SK-N-SH (cell line): ENCODE measurements around the gene XRN2. TPM values are rescaled to one million over a fixed set of nuclear protein-coding genes. Genes with fewer than 3 reads are reported as not detected.
"Not testable (repeated sequence)": the region's sequence is repeated elsewhere in the genome, so short reads cannot be mapped to it uniquely, and the experiment has no call there.

Experiments
- CTCF ChIA-PET: fragments of 300-600, 350-600 bp; formaldehyde crosslinking; extraction: SDS; loops from one replicate; lab custom pipeline; 2021; lab: Yijun Ruan, JAX
- POLR2A ChIA-PET: fragments of 350-600 bp; sonication (Branson Sonifier 250); formaldehyde crosslinking; extraction: SDS; loops from one replicate; lab custom pipeline; 2020; ENCODE audit warnings: antibody characterized with exemption, inconsistent platforms; lab: Yijun Ruan, JAX
- DNase-seq: peaks from one replicate; pipeline ENCODE4 v3.0.0; 2012
- H2AFZ ChIP-seq: fragments of 200-600 bp; sonication (generic); 2 replicates; pipeline ENCODE4 v1.8.1; 2016; ENCODE audit warnings: antibody characterized with exemption, mild to moderate bottlenecking, low read depth
- H3F3A ChIP-seq: fragments of 200-600 bp; sonication (generic); replicated peaks from 2 replicates; pipeline ENCODE3; 2016; ENCODE audit warnings: antibody characterized with exemption, mild to moderate bottlenecking; ENCODE audit not compliant: insufficient read depth
- H3K27ac ChIP-seq, 2 experiments: fragments of 200-500 bp in 1 of 2; fragments of 200-600 bp in 1 of 2; sonication (Bioruptor generic) in 1 of 2; sonication (generic), shearing (Covaris generic) in 1 of 2; 2 replicates each; pipeline versions ENCODE4 v1.5.1 to v1.6.1; 2014 to 2016; ENCODE audit warnings: low read depth in 2 of 2, inconsistent platforms in 1 of 2, low read length in 1 of 2, mild to moderate bottlenecking in 1 of 2, mixed read lengths in 1 of 2
- H3K27me3 ChIP-seq: fragments of 200-600 bp; sonication (generic), shearing (Covaris generic); 2 replicates; pipeline ENCODE4 v1.6.1; 2016; ENCODE audit warnings: mixed run types; ENCODE audit not compliant: insufficient read depth
- H3K36me3 ChIP-seq, 2 experiments: fragments of 200-500 bp in 1 of 2; fragments of 200-600 bp in 1 of 2; sonication (Bioruptor generic) in 1 of 2; sonication (generic) in 1 of 2; replicated peaks in 1 of 2; 2 replicates each; pipeline versions ENCODE3 to v1.5.1; 2014 to 2016; ENCODE audit warnings: low read length in 1 of 2, mild to moderate bottlenecking in 1 of 2; ENCODE audit not compliant: insufficient read depth in 2 of 2, control insufficient read depth in 1 of 2
- H3K4me1 ChIP-seq, 2 experiments: fragments of 200-500 bp in 1 of 2; fragments of 200-600 bp in 1 of 2; sonication (Bioruptor generic) in 1 of 2; sonication (generic), shearing (Covaris generic) in 1 of 2; 2 replicates each; pipeline versions ENCODE4 v1.5.1 to v1.6.1; 2014 to 2016; ENCODE audit warnings: low read depth in 1 of 2, low read length in 1 of 2, mixed run types in 1 of 2; ENCODE audit not compliant: insufficient read depth in 2 of 2, control insufficient read depth in 1 of 2
- H3K4me2 ChIP-seq: fragments of 200-600 bp; sonication (generic), shearing (Covaris generic); 2 replicates; pipeline ENCODE4 v1.6.1; 2017; ENCODE audit warnings: mixed run types
- H3K4me3 ChIP-seq, 2 experiments: fragments of 200-500 bp in 1 of 2; fragments of 200-600 bp in 1 of 2; sonication (Bioruptor generic) in 1 of 2; sonication (generic), shearing (Covaris generic) in 1 of 2; 2 replicates each; pipeline versions ENCODE4 v1.5.1 to v1.8.1; 2014 to 2016; ENCODE audit warnings: low read depth in 2 of 2, inconsistent platforms in 1 of 2, low read length in 1 of 2, mild to moderate bottlenecking in 1 of 2, mixed read lengths in 1 of 2, moderate library complexity in 1 of 2
- H3K79me2 ChIP-seq: fragments of 200-600 bp; sonication (generic); 2 replicates; pipeline ENCODE4 v1.8.1; 2017; ENCODE audit warnings: mild to moderate bottlenecking; ENCODE audit not compliant: insufficient read depth
- H3K9ac ChIP-seq: fragments of 200-600 bp; sonication (generic); 2 replicates; pipeline ENCODE4 v1.6.1; 2017; ENCODE audit warnings: mixed run types
- H3K9me2 ChIP-seq: fragments of 200-600 bp; sonication (generic); 2 replicates; pipeline ENCODE4 v1.6.1; 2017; ENCODE audit warnings: mixed run types
- H3K9me3 ChIP-seq: fragments of 200-600 bp; sonication (generic); 2 replicates; pipeline ENCODE4 v1.6.1; 2017; ENCODE audit warnings: mixed run types, mild to moderate bottlenecking, moderate library complexity
- H4K20me1 ChIP-seq: fragments of 200-600 bp; sonication (generic); 2 replicates; pipeline ENCODE4 v1.6.1; 2017; ENCODE audit warnings: mild to moderate bottlenecking, mixed run types; ENCODE audit not compliant: insufficient read depth
- CHD2 ChIP-seq: fragments of 150-350 bp; IDR thresholded peaks from 2 replicates; pipeline ENCODE4 v1.6.1; 2018; ENCODE audit warnings: low read length; ENCODE audit not compliant: partially characterized antibody
- EP300 ChIP-seq, 2 experiments: IDR thresholded peaks; 2 replicates each; pipeline versions ENCODE4 v1.4.0 to v1.6.1; 2012; ENCODE audit warnings: borderline replicate concordance in 1 of 2, low read depth in 1 of 2, low read length in 1 of 2
- FOXJ3 ChIP-seq: sonication (generic); formaldehyde crosslinking; IDR thresholded peaks from 2 replicates; pipeline ENCODE4 v1.5.1; 2020; ENCODE audit warnings: mild to moderate bottlenecking, missing genetic modification reagents
- JUND ChIP-seq: IDR thresholded peaks from 2 replicates; pipeline ENCODE4 v1.4.0; 2012
- MEF2A ChIP-seq: IDR thresholded peaks from 2 replicates; pipeline ENCODE4 v1.4.0; 2012; ENCODE audit warnings: low read depth, borderline replicate concordance
- NRF1 ChIP-seq: IDR thresholded peaks from 2 replicates; pipeline ENCODE4 v1.6.1; 2012; ENCODE audit warnings: low read depth, mild to moderate bottlenecking, low read length
- RCOR1 ChIP-seq: fragments of 150-350 bp; IDR thresholded peaks from 2 replicates; pipeline ENCODE4 v1.6.1; 2017; ENCODE audit warnings: antibody characterized with exemption, low read length
- SIN3A ChIP-seq: IDR thresholded peaks from 2 replicates; pipeline ENCODE4 v1.6.1; 2012; ENCODE audit warnings: low read depth, mild to moderate bottlenecking, low read length, moderate library complexity, borderline replicate concordance
- SMC3 ChIP-seq: IDR thresholded peaks from 2 replicates; pipeline ENCODE4 v1.6.1; 2012; ENCODE audit warnings: low read depth, low read length, improper control_type of control experiment
- TAF1 ChIP-seq: IDR thresholded peaks from 2 replicates; pipeline ENCODE4 v1.6.1; 2012; ENCODE audit warnings: low read depth, mild to moderate bottlenecking, low read length, moderate library complexity, borderline replicate concordance
- TCF12 ChIP-seq: IDR thresholded peaks from 2 replicates; pipeline ENCODE4 v1.4.0; 2012
- WGBS: methylation state at CpG from one replicate; pipeline ENCODE4 v1.1.6; 2017; ENCODE audit warnings: low lambda C conversion rate; 5-methylcytosine and 5-hydroxymethylcytosine counted together
- polyA plus RNA-seq, 3 experiments: library from polyadenylated mRNA; depleted of rRNA; stranded (reverse); fragments of >200 nt; gene quantifications; 2 replicates each; pipeline ENCODE4 v1.2.3, GENCODE V29; 2012
- TF ChIP-seq, protein P1 (sequence below): fragments of 150-350 bp; IDR thresholded peaks from 2 replicates; pipeline ENCODE4 v1.6.1; 2017; ENCODE audit warnings: antibody characterized with exemption, low read length, low read depth, borderline replicate concordance
- TF ChIP-seq, protein P2 (sequence below): IDR thresholded peaks from 2 replicates; pipeline ENCODE4 v1.4.0; 2012; ENCODE audit warnings: low read depth
- TF ChIP-seq, protein P3 (sequence below): IDR thresholded peaks from 2 replicates; pipeline ENCODE4 v1.4.0; 2012; ENCODE audit warnings: low read depth, borderline replicate concordance

Gene XRN2
- polyA plus RNA-seq, 1 of the 3 experiments (the other 2 are of a cell fraction) = 44.5 TPM

DNA sequence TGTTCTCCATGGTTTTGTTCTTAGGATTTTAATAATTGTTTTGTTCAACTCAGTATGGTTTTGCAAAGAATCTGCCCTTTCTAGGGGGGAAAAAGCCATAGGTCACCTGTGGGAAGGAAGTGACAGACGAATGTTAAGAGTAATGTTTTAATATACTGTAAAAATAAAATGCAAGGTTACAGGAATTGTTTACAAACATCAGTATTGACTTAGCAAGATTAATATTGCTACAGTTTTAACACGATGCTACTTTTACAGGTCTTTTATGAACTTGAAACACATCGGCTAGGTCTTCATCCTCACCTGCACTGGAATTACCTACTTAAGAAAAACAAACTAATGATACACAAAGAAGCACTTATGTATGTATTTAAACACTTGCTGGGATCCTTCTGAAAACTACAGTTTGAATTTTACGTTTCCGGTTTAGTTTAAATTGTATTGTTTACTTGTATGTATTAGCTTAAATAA is 95.9 kb downstream of the XRN2 start:
- H3K27ac ChIP-seq = no peak overlapping the region
- no peaks in the 10 kb centered on the region for H3F3A ChIP-seq
- peaks cover 50% of the 10 kb centered on the region for H3K27me3 ChIP-seq
- WGBS = 14% methylated on average over 5 of the region's 5 CpGs
- no peak overlapping the region for H3K9ac ChIP-seq
- no peaks in the 10 kb centered on the region for H3K9me3 ChIP-seq
- H3K4me2 ChIP-seq = no peak overlapping the region
- TF ChIP-seq NRF1 = no peak
- TF ChIP-seq JUND = no peak
- TF ChIP-seq SIN3A = no peak
- TF ChIP-seq RCOR1 = no peak
- no peaks in the 10 kb centered on the region for H4K20me1 ChIP-seq
- no peak for DNase-seq
- no peaks in the 10 kb centered on the region for H3K79me2 ChIP-seq
- no peak overlapping the region for H2AFZ ChIP-seq
- no peaks in the 10 kb centered on the region for H3K36me3 ChIP-seq
- H3K9me2 ChIP-seq = no peaks in the 10 kb centered on the region
- no peaks in the 10 kb centered on the region; a peak in 1 of 4 replicates for H3K4me1 ChIP-seq
- POLR2A ChIA-PET = no interaction called here
- H3K4me3 ChIP-seq = no peak overlapping the region
- CTCF ChIA-PET = interaction anchor here (4.6 kb wide), 1 partner anchor 163 kb away, joined by 17 read pairs; no protein-coding TSS in a partner anchor

DNA sequence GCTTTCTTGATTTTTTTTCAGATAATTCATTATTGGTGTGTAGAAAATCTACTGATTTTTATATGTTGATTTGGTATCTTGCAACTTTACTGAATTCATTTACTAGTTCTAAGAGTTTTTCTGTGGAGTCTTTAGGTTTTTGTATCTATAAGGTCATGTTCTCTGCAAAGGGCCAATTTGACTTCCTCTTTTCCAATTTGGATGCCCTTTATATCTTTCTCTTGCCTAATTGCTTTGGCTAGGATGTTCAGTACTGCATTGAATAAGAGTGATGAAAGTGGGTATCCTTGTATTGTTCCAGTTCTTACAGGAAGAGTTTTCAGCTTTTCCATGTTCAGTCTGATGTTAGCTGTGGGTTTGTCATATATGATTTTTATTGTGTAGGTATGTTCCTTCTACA is 108.6 kb downstream of the XRN2 start:
- POLR2A ChIA-PET = no interaction called here

DNA sequence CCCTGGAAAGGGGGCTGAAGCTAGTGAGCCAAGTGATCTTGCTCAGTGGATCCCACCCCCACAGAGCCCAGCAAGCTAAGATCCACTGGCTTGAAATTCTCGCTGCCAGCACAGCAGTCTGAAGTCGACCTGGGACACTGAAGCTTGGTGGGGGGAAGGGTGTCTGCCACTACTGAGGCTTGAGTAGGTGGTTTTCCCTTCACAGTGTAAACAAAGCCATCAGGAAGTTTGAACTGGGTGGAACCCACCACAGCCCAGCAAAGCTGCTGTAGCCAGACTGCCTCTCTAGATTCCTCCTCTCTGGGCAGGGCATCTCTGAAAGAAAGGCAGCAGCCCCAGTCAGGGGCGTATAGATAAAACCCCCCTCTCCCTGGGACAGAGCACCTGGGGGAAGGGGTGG is 110.9 kb downstream of the XRN2 start:
- WGBS = 0% methylated on average over 2 of the region's 3 CpGs
- POLR2A ChIA-PET, H3K9ac ChIP-seq, H3F3A ChIP-seq, H4K20me1 ChIP-seq, H3K27me3 ChIP-seq, H3K4me3 ChIP-seq, H3K4me2 ChIP-seq, H2AFZ ChIP-seq, H3K27ac ChIP-seq, DNase-seq, H3K79me2 ChIP-seq, H3K9me3 ChIP-seq, H3K9me2 ChIP-seq, H3K36me3 ChIP-seq, H3K4me1 ChIP-seq: not testable (repeated sequence)
- CTCF ChIA-PET = interaction anchor here (0.7 kb wide), 2 partner anchors 91 to 178 kb away, joined by 3 read pairs; no protein-coding TSS in a partner anchor

More for the DNA sequence above, 108.6 kb downstream of the XRN2 start:
- TF ChIP-seq, protein P1, sequence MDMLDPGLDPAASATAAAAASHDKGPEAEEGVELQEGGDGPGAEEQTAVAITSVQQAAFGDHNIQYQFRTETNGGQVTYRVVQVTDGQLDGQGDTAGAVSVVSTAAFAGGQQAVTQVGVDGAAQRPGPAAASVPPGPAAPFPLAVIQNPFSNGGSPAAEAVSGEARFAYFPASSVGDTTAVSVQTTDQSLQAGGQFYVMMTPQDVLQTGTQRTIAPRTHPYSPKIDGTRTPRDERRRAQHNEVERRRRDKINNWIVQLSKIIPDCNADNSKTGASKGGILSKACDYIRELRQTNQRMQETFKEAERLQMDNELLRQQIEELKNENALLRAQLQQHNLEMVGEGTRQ = no peak
- TF ChIP-seq FOXJ3 (CRISPR knock-in tag) = no peak
- TF ChIP-seq TCF12 = no peak
- TF ChIP-seq CHD2 = no peak
- TF ChIP-seq MEF2A = no peak
- TF ChIP-seq, protein P2, sequence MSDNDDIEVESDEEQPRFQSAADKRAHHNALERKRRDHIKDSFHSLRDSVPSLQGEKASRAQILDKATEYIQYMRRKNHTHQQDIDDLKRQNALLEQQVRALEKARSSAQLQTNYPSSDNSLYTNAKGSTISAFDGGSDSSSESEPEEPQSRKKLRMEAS = no peak
- TF ChIP-seq, protein P3, sequence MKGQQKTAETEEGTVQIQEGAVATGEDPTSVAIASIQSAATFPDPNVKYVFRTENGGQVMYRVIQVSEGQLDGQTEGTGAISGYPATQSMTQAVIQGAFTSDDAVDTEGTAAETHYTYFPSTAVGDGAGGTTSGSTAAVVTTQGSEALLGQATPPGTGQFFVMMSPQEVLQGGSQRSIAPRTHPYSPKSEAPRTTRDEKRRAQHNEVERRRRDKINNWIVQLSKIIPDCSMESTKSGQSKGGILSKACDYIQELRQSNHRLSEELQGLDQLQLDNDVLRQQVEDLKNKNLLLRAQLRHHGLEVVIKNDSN = no peak
- no peak for TF ChIP-seq SMC3
- TF ChIP-seq TAF1 = no peak
- TF ChIP-seq EP300 (IDR thresholded peaks at IDR 0.05; ENCODE audit: borderline replicate concordance in 1 of 2, low read depth in 1 of 2, low read length in 1 of 2) = no peak
- H4K20me1 ChIP-seq = no peaks in the 10 kb centered on the region
- CTCF ChIA-PET = interaction anchor here (1.3 kb wide), 1 partner anchor 176 kb away, joined by 3 read pairs; no protein-coding TSS in a partner anchor
- H3K4me1 ChIP-seq = no peaks in the 10 kb centered on the region
- H3K4me2 ChIP-seq = no peak overlapping the region
- no peaks in the 10 kb centered on the region; the same call in 1 of the 2 replicates for H3K27me3 ChIP-seq
- no peak overlapping the region for H2AFZ ChIP-seq
- no peak overlapping the region for H3K27ac ChIP-seq
- H3K36me3 ChIP-seq = no peaks in the 10 kb centered on the region
- no peak overlapping the region for H3K4me3 ChIP-seq
- no peaks in the 10 kb centered on the region for H3K79me2 ChIP-seq
- no peaks in the 10 kb centered on the region for H3K9me2 ChIP-seq
- H3F3A ChIP-seq = no peaks in the 10 kb centered on the region
- H3K9me3 ChIP-seq = no peaks in the 10 kb centered on the region
- DNase-seq = no peak
- H3K9ac ChIP-seq = no peak overlapping the region

DNA sequence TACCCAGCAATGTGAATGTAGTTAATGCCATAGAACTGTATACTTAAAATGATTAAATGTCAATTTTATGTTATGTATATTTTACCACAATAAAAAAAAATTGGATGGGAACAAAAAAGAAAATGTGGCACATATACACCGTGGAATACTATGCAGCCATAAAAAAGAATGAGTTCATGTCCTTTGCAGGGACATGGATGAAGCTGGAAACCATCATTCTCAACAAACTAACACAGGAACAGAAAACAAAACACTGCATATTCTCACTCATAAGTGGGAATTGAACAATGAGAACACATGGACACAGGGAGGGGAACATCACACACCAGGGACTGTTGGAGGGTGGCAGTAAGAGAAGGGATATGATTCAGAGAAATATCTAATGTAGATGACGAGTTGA is 116.0 kb downstream of the XRN2 start:
- H3K4me2 ChIP-seq, H3K27me3 ChIP-seq, H3K4me3 ChIP-seq, H3K9ac ChIP-seq, H4K20me1 ChIP-seq, H2AFZ ChIP-seq, H3F3A ChIP-seq, H3K79me2 ChIP-seq, H3K27ac ChIP-seq, H3K9me2 ChIP-seq, H3K9me3 ChIP-seq, H3K4me1 ChIP-seq, CTCF ChIA-PET, DNase-seq, POLR2A ChIA-PET, H3K36me3 ChIP-seq: not testable (repeated sequence)
- WGBS = 1% methylated on average over 2 of the region's 2 CpGs
